SK-N-SH (cell line): Measurements from ENCODE around the gene LY6G6D. TPM values are rescaled to one million over a fixed set of nuclear protein-coding genes. Genes with fewer than 3 reads are reported as not detected.

Source experiments
- CTCF ChIA-PET: fragments of 300-600, 350-600 bp; formaldehyde crosslinking; extraction: SDS; loops from one replicate; lab custom pipeline; 2021; lab: Yijun Ruan, JAX
- POLR2A ChIA-PET: fragments of 350-600 bp; sonication (Branson Sonifier 250); formaldehyde crosslinking; extraction: SDS; loops from one replicate; lab custom pipeline; 2020; ENCODE audit warnings: antibody characterized with exemption, inconsistent platforms; lab: Yijun Ruan, JAX
- DNase-seq: peaks from one replicate; pipeline ENCODE4 v3.0.0; 2012
- H2AFZ ChIP-seq: fragments of 200-600 bp; sonication (generic); 2 replicates; pipeline ENCODE4 v1.8.1; 2016; ENCODE audit warnings: antibody characterized with exemption, mild to moderate bottlenecking, low read depth
- H3F3A ChIP-seq: fragments of 200-600 bp; sonication (generic); replicated peaks from 2 replicates; pipeline ENCODE3; 2016; ENCODE audit warnings: antibody characterized with exemption, mild to moderate bottlenecking; ENCODE audit not compliant: insufficient read depth
- H3K27ac ChIP-seq, 2 experiments: fragments of 200-500 bp in 1 of 2; fragments of 200-600 bp in 1 of 2; sonication (Bioruptor generic) in 1 of 2; sonication (generic), shearing (Covaris generic) in 1 of 2; 2 replicates each; pipeline versions ENCODE4 v1.5.1 to v1.6.1; 2014 to 2016; ENCODE audit warnings: low read depth in 2 of 2, inconsistent platforms in 1 of 2, low read length in 1 of 2, mild to moderate bottlenecking in 1 of 2, mixed read lengths in 1 of 2
- H3K27me3 ChIP-seq: fragments of 200-600 bp; sonication (generic), shearing (Covaris generic); 2 replicates; pipeline ENCODE4 v1.6.1; 2016; ENCODE audit warnings: mixed run types; ENCODE audit not compliant: insufficient read depth
- H3K36me3 ChIP-seq, 2 experiments: fragments of 200-500 bp in 1 of 2; fragments of 200-600 bp in 1 of 2; sonication (Bioruptor generic) in 1 of 2; sonication (generic) in 1 of 2; replicated peaks in 1 of 2; 2 replicates each; pipeline versions ENCODE3 to v1.5.1; 2014 to 2016; ENCODE audit warnings: low read length in 1 of 2, mild to moderate bottlenecking in 1 of 2; ENCODE audit not compliant: insufficient read depth in 2 of 2, control insufficient read depth in 1 of 2
- H3K4me1 ChIP-seq, 2 experiments: fragments of 200-500 bp in 1 of 2; fragments of 200-600 bp in 1 of 2; sonication (Bioruptor generic) in 1 of 2; sonication (generic), shearing (Covaris generic) in 1 of 2; 2 replicates each; pipeline versions ENCODE4 v1.5.1 to v1.6.1; 2014 to 2016; ENCODE audit warnings: low read depth in 1 of 2, low read length in 1 of 2, mixed run types in 1 of 2; ENCODE audit not compliant: insufficient read depth in 2 of 2, control insufficient read depth in 1 of 2
- H3K4me2 ChIP-seq: fragments of 200-600 bp; sonication (generic), shearing (Covaris generic); 2 replicates; pipeline ENCODE4 v1.6.1; 2017; ENCODE audit warnings: mixed run types
- H3K4me3 ChIP-seq, 2 experiments: fragments of 200-500 bp in 1 of 2; fragments of 200-600 bp in 1 of 2; sonication (Bioruptor generic) in 1 of 2; sonication (generic), shearing (Covaris generic) in 1 of 2; 2 replicates each; pipeline versions ENCODE4 v1.5.1 to v1.8.1; 2014 to 2016; ENCODE audit warnings: low read depth in 2 of 2, inconsistent platforms in 1 of 2, low read length in 1 of 2, mild to moderate bottlenecking in 1 of 2, mixed read lengths in 1 of 2, moderate library complexity in 1 of 2
- H3K79me2 ChIP-seq: fragments of 200-600 bp; sonication (generic); 2 replicates; pipeline ENCODE4 v1.8.1; 2017; ENCODE audit warnings: mild to moderate bottlenecking; ENCODE audit not compliant: insufficient read depth
- H3K9ac ChIP-seq: fragments of 200-600 bp; sonication (generic); 2 replicates; pipeline ENCODE4 v1.6.1; 2017; ENCODE audit warnings: mixed run types
- H3K9me2 ChIP-seq: fragments of 200-600 bp; sonication (generic); 2 replicates; pipeline ENCODE4 v1.6.1; 2017; ENCODE audit warnings: mixed run types
- H3K9me3 ChIP-seq: fragments of 200-600 bp; sonication (generic); 2 replicates; pipeline ENCODE4 v1.6.1; 2017; ENCODE audit warnings: mixed run types, mild to moderate bottlenecking, moderate library complexity
- H4K20me1 ChIP-seq: fragments of 200-600 bp; sonication (generic); 2 replicates; pipeline ENCODE4 v1.6.1; 2017; ENCODE audit warnings: mild to moderate bottlenecking, mixed run types; ENCODE audit not compliant: insufficient read depth
- CHD2 ChIP-seq: fragments of 150-350 bp; IDR thresholded peaks from 2 replicates; pipeline ENCODE4 v1.6.1; 2018; ENCODE audit warnings: low read length; ENCODE audit not compliant: partially characterized antibody
- CTCF ChIP-seq: fragments of 200-600 bp; sonication (generic); IDR thresholded peaks from 2 replicates; pipeline ENCODE4 v1.6.1; 2017; ENCODE audit warnings: antibody characterized with exemption, mild to moderate bottlenecking, moderate library complexity
- ELF1 ChIP-seq: IDR thresholded peaks from 2 replicates; pipeline ENCODE4 v1.4.0; 2012
- EP300 ChIP-seq, 2 experiments: IDR thresholded peaks; 2 replicates each; pipeline versions ENCODE4 v1.4.0 to v1.6.1; 2012; ENCODE audit warnings: borderline replicate concordance in 1 of 2, low read depth in 1 of 2, low read length in 1 of 2
- FOSL2 ChIP-seq: IDR thresholded peaks from 2 replicates; pipeline ENCODE4 v1.4.0; 2012; ENCODE audit warnings: low read depth, mild to moderate bottlenecking, moderate library complexity, borderline replicate concordance
- FOXJ3 ChIP-seq: sonication (generic); formaldehyde crosslinking; IDR thresholded peaks from 2 replicates; pipeline ENCODE4 v1.5.1; 2020; ENCODE audit warnings: mild to moderate bottlenecking, missing genetic modification reagents
- GABPA ChIP-seq: IDR thresholded peaks from 2 replicates; pipeline ENCODE4 v1.4.0; 2012; ENCODE audit warnings: low read depth, mild to moderate bottlenecking
- GATA2 ChIP-seq: sonication (generic); formaldehyde crosslinking; IDR thresholded peaks from 2 replicates; pipeline ENCODE4 v1.5.0; 2020; ENCODE audit warnings: mild to moderate bottlenecking, missing genetic modification reagents
- JUND ChIP-seq: IDR thresholded peaks from 2 replicates; pipeline ENCODE4 v1.4.0; 2012
- MAX ChIP-seq: IDR thresholded peaks from 2 replicates; pipeline ENCODE4 v1.4.0; 2012; ENCODE audit warnings: low read depth
- MEF2A ChIP-seq: IDR thresholded peaks from 2 replicates; pipeline ENCODE4 v1.4.0; 2012; ENCODE audit warnings: low read depth, borderline replicate concordance
- MXI1 ChIP-seq: IDR thresholded peaks from 2 replicates; pipeline ENCODE4 v1.6.1; 2012; ENCODE audit warnings: mild to moderate bottlenecking, low read depth, low read length, improper control_type of control experiment
- NRF1 ChIP-seq: IDR thresholded peaks from 2 replicates; pipeline ENCODE4 v1.6.1; 2012; ENCODE audit warnings: low read depth, mild to moderate bottlenecking, low read length
- PBX3 ChIP-seq: IDR thresholded peaks from 2 replicates; pipeline ENCODE4; 2012
- POLR2AphosphoS5 ChIP-seq: IDR thresholded peaks from 2 replicates; pipeline ENCODE4 v1.6.1; 2012; ENCODE audit warnings: low read depth, low read length
- RAD21 ChIP-seq: IDR thresholded peaks from 2 replicates; pipeline ENCODE4 v1.6.1; 2012; ENCODE audit warnings: mild to moderate bottlenecking, low read length
- SIN3A ChIP-seq: IDR thresholded peaks from 2 replicates; pipeline ENCODE4 v1.6.1; 2012; ENCODE audit warnings: low read depth, mild to moderate bottlenecking, low read length, moderate library complexity, borderline replicate concordance
- SMC3 ChIP-seq: IDR thresholded peaks from 2 replicates; pipeline ENCODE4 v1.6.1; 2012; ENCODE audit warnings: low read depth, low read length, improper control_type of control experiment
- TAF1 ChIP-seq: IDR thresholded peaks from 2 replicates; pipeline ENCODE4 v1.6.1; 2012; ENCODE audit warnings: low read depth, mild to moderate bottlenecking, low read length, moderate library complexity, borderline replicate concordance
- TCF12 ChIP-seq: IDR thresholded peaks from 2 replicates; pipeline ENCODE4 v1.4.0; 2012
- USF2 ChIP-seq: fragments of 150-350 bp; IDR thresholded peaks from 2 replicates; pipeline ENCODE4 v1.6.1; 2017; ENCODE audit warnings: antibody characterized with exemption, low read length, low read depth, borderline replicate concordance
- YY1 ChIP-seq: IDR thresholded peaks from 2 replicates; pipeline ENCODE4 v1.4.0; 2012; ENCODE audit warnings: low read depth, mild to moderate bottlenecking
- ZBTB33 ChIP-seq: IDR thresholded peaks from 2 replicates; pipeline ENCODE4 v1.4.0; 2012; ENCODE audit warnings: low read depth, borderline replicate concordance
- WGBS: methylation state at CpG from one replicate; pipeline ENCODE4 v1.1.6; 2017; ENCODE audit warnings: low lambda C conversion rate; 5-methylcytosine and 5-hydroxymethylcytosine counted together
- polyA plus RNA-seq, 3 experiments: library from polyadenylated mRNA; depleted of rRNA; stranded (reverse); fragments of >200 nt; gene quantifications; 2 replicates each; pipeline ENCODE4 v1.2.3, GENCODE V29; 2012

The LY6G6D gene
- polyA plus RNA-seq, 1 of the 3 experiments (the other 2 are of a cell fraction) = not detected

- TF ChIP-seq CTCF (no peak), FOSL2 (no peak)
Measured at GRCh38 chr6:31729515-31729978, 14.4 kb downstream of the LY6G6D start (continued).

GRCh38 chr6:31729979-31730630 lies 15.0 kb downstream of the LY6G6D start:
- Histone ChIP-seq H3K4me1 (peaks cover 21 to 24% of the 10 kb centered on the region in 2 experiments; a peak in 2 of 4 replicates), H3K9me3 (no peaks in the 10 kb centered on the region), H4K20me1 (peaks cover 27% of the 10 kb centered on the region), H3K36me3 (peaks cover 52 to 60% of the 10 kb centered on the region in 2 experiments), H3K27ac (peak overlapping the region; percentile 94), H3F3A (peaks cover 51% of the 10 kb centered on the region), H3K79me2 (peaks cover 51% of the 10 kb centered on the region), H3K9ac (peak overlapping the region; percentile 98), H2AFZ (peak overlapping the region; percentile 67), H3K4me3 (peak overlapping the region; percentile 90 to 93), H3K27me3 (no peaks in the 10 kb centered on the region), H3K9me2 (no peaks in the 10 kb centered on the region), H3K4me2 (peak overlapping the region; percentile 98)
- WGBS = 8% methylated on average over 21 of the region's 46 CpGs
- DNase-seq = peak; percentile 96
- CTCF ChIA-PET = interaction anchor here (0.6 to 7.3 kb wide), 41 partner anchors 9 to 229 kb away, joined by 3 to 45 read pairs (median 4); partner anchors contain the start of genes ABHD16A, ATP6V1G2, EHMT2 and GPANK1
- POLR2A ChIA-PET = interaction anchor here (0.7 to 2.0 kb wide), 13 partner anchors 11 to 183 kb away, joined by 3 to 10 read pairs (median 4); partner anchors contain the start of genes ABHD16A, ATP6V1G2, HSPA1B and LSM2
- TF ChIP-seq SMC3 = peak; percentile 16; the same call in 1 of the 2 replicates
- TF ChIP-seq SIN3A = peak; percentile 61; the same call in 1 of the 2 replicates
- TF ChIP-seq ZBTB33 = peak; percentile 61; the same call in 1 of the 2 replicates
- no peak for TF ChIP-seq GATA2 (CRISPR knock-in tag)
- no peak for TF ChIP-seq YY1
- 0 out of 2 replicates have a peak, but pooled peaks have one; percentile 50 for TF ChIP-seq TAF1
- peak; percentile 41; the same call in 1 of the 2 replicates for TF ChIP-seq JUND
- TF ChIP-seq POLR2AphosphoS5 = peak; percentile 97
- TF ChIP-seq GABPA = 0 out of 2 replicates have a peak, but pooled peaks have one; percentile 10
- TF ChIP-seq MEF2A = no peak
- TF ChIP-seq FOXJ3 (CRISPR knock-in tag) = no peak
- TF ChIP-seq PBX3 = peak; percentile 81
- peak; percentile 61 for TF ChIP-seq ELF1
- TF ChIP-seq EP300 (IDR thresholded peaks at IDR 0.05; ENCODE audit: borderline replicate concordance in 1 of 2, low read depth in 1 of 2, low read length in 1 of 2) = 0 out of 4 replicates have a peak, but pooled peaks of 1 of the 2 experiments have one; percentile 38
- TF ChIP-seq NRF1 = peak; percentile 49
- TF ChIP-seq MAX = 0 out of 2 replicates have a peak, but pooled peaks have one; percentile 41
- TF ChIP-seq MXI1 = peak; percentile 55
- no peak for TF ChIP-seq RAD21
- peak; percentile 30; the same call in 1 of the 2 replicates for TF ChIP-seq TCF12
- no peak for TF ChIP-seq USF2
- no peak for TF ChIP-seq CHD2
- 0 out of 2 replicates have a peak, but pooled peaks have one; percentile 19 for TF ChIP-seq FOSL2
